Endodermal cell (in vitro differentiated cells): ENCODE measurements around the gene STK17B. TPM values are rescaled to one million over a fixed set of nuclear protein-coding genes. Genes with fewer than 3 reads are reported as not detected.

Source experiments
- DNase-seq: peaks from one replicate; pipeline ENCODE4 v3.0.0-alpha.2; 2017
- H3K27ac ChIP-seq: 2 replicates; pipeline ENCODE4 v1.5.1; 2013; ENCODE audit warnings: mild to moderate bottlenecking, low read depth, low read length, moderate library complexity
- H3K27me3 ChIP-seq: 2 replicates; pipeline ENCODE4 v1.6.1; 2013; ENCODE audit warnings: mild to moderate bottlenecking, low read length, moderate library complexity; ENCODE audit not compliant: insufficient read depth, control insufficient read depth, poor library complexity, severe bottlenecking
- H3K36me3 ChIP-seq: 2 replicates; pipeline ENCODE4 v1.7.0; 2013; ENCODE audit warnings: mild to moderate bottlenecking, low read length, moderate library complexity; ENCODE audit not compliant: control insufficient read depth, insufficient read depth
- H3K4me1 ChIP-seq: one replicate; pipeline ENCODE4 v1.7.0; 2013; ENCODE audit warnings: low read length; ENCODE audit not compliant: control insufficient read depth, insufficient read depth
- H3K4me3 ChIP-seq: 2 replicates; pipeline ENCODE4 v1.5.1; 2013; ENCODE audit warnings: mild to moderate bottlenecking, low read length, moderate library complexity
- H3K9ac ChIP-seq: 2 replicates; pipeline ENCODE4 v1.6.1; 2013; ENCODE audit warnings: mild to moderate bottlenecking, low read length, moderate library complexity; ENCODE audit not compliant: poor library complexity, severe bottlenecking; ENCODE audit errors: extremely low read depth
- H3K9me3 ChIP-seq: 2 replicates; pipeline ENCODE4 v1.6.1; 2013; ENCODE audit warnings: mild to moderate bottlenecking, low read length, moderate library complexity; ENCODE audit not compliant: control insufficient read depth
- H3K27ac Mint-ChIP-seq: 2 replicates; pipeline ENCODE4 v1.8.0; 2020; ENCODE audit warnings: mixed read lengths
- H3K27me3 Mint-ChIP-seq: 2 replicates; pipeline ENCODE4 v1.8.0; 2021; ENCODE audit warnings: mild to moderate bottlenecking, mixed read lengths; ENCODE audit not compliant: insufficient read depth
- H3K36me3 Mint-ChIP-seq: 2 replicates; pipeline ENCODE4 v1.8.0; 2020; ENCODE audit warnings: low read depth, mixed read lengths
- H3K4me1 Mint-ChIP-seq: 2 replicates; pipeline ENCODE4 v1.8.0; 2020; ENCODE audit warnings: mixed read lengths
- H3K4me3 Mint-ChIP-seq: 2 replicates; pipeline ENCODE4 v1.8.0; 2020; ENCODE audit warnings: mild to moderate bottlenecking, moderate library complexity, mixed read lengths
- H3K9me3 Mint-ChIP-seq: 2 replicates; pipeline ENCODE4 v1.8.0; 2020; ENCODE audit warnings: mild to moderate bottlenecking, mixed read lengths
- WGBS, 2 experiments: methylation state at CpG; one replicate each; pipeline versions ENCODE4 v1.1.5 to v1.1.7; 2013; ENCODE audit warnings: missing lambda C conversion rate in 2 of 2, mixed read lengths in 1 of 2; ENCODE audit not compliant: insufficient coverage in 1 of 2, insufficient read length in 1 of 2; 5-methylcytosine and 5-hydroxymethylcytosine counted together
- total RNA-seq, 2 donors: library from RNA; stranded (reverse); fragmentation: NEBNext Ultra II Directional in 1 of 2; extraction: Animal tissue kit (Norgen Biotek cat#: 25700) in 1 of 2; gene quantifications; 2 replicates in 1 of 2; 3 replicates in 1 of 2; pipeline ENCODE4 v1.2.1, GENCODE V29; 2021
- TF ChIP-seq, protein P1 (sequence below): fragments of 200-600 bp; sonication (generic); conservative IDR thresholded peaks from 2 replicates; pipeline ENCODE4 v1.5.0; 2021; ENCODE audit warnings: antibody characterized with exemption, mild to moderate bottlenecking

STK17B gene
- total RNA-seq, 2 donors from 2014 or later, result 6.2 to 10.8 TPM

DNA sequence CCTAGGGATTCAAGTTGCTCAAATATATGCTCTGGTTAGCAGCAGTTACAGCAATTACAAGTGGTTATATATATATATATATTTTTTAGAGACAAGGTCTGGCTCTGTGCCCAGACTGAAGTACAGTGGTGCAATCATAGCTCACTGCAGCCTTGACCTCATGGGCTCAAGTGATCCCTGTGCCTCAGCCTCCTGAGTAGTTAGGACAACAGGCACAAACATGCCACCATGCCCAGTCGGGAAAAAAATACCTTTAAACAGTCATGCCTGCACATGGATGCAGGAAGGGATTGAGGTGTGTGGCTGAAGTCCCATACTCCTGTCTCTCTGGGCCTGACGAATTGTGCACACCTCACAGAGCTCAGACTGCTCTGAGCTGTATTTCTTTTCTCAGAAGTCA lies 83.2 kb downstream of the STK17B start:
- Mint-ChIP-seq H3K9me3 (peaks cover 32% of the 10 kb centered on the region), H3K27me3 (no peaks in the 10 kb centered on the region), H3K4me1 (no peaks in the 10 kb centered on the region), H3K27ac (no peak overlapping the region), H3K4me3 (no peak overlapping the region), H3K36me3 (peaks cover 4% of the 10 kb centered on the region)
- no peak overlapping the region for H3K9ac ChIP-seq
- no peaks in the 10 kb centered on the region for H3K36me3 ChIP-seq
- H3K27ac ChIP-seq, result no peak overlapping the region
- H3K27me3 ChIP-seq, result no peaks in the 10 kb centered on the region
- 88 to 92% methylated on average over 2 of the region's 2 CpGs for WGBS, 2 experiments
- H3K4me3 ChIP-seq, result no peak overlapping the region
- DNase-seq, result no peak
- no peaks in the 10 kb centered on the region for H3K4me1 ChIP-seq
- H3K9me3 ChIP-seq, result peaks cover 11% of the 10 kb centered on the region
- TF ChIP-seq, protein P1, sequence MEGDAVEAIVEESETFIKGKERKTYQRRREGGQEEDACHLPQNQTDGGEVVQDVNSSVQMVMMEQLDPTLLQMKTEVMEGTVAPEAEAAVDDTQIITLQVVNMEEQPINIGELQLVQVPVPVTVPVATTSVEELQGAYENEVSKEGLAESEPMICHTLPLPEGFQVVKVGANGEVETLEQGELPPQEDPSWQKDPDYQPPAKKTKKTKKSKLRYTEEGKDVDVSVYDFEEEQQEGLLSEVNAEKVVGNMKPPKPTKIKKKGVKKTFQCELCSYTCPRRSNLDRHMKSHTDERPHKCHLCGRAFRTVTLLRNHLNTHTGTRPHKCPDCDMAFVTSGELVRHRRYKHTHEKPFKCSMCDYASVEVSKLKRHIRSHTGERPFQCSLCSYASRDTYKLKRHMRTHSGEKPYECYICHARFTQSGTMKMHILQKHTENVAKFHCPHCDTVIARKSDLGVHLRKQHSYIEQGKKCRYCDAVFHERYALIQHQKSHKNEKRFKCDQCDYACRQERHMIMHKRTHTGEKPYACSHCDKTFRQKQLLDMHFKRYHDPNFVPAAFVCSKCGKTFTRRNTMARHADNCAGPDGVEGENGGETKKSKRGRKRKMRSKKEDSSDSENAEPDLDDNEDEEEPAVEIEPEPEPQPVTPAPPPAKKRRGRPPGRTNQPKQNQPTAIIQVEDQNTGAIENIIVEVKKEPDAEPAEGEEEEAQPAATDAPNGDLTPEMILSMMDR, result no peak

DNA sequence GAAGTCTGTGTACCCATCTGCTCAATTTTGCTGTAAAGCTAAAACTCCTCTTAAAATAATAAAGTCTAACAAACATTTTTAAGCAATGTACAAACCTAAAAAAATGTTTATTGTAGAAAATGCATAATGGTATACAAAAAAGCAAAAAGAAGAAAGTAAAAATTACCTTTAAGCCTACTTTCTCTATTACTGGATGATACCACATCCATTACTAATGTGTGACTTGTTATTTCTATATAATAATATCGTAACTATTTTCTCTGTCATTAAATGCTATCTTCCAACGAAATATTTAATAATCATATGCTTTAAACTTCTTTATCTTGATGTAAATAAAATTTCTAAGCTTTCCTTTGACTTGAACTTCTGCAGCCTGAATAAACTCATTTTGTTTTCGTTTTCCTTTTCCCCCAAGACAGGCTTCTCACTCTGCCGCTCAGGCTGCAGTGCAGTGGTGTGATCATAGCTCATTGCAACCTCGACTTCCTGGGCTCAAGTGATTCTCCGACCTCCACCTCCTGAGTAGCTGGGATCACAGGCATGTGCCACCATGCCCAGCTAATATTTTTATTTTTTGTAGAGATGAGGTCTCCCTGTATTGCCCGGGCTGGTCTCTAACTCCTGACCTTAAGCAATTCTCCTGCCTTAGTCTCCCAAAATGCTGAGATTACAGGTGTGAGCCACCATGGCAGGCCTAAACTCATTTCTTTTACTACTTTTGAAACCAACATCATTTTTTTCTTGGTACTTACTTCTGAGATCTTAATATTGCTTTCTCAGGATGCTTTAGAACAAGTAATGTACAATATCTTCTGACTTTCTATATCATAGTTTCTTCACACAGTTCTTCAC lies 84.6 kb downstream of the STK17B start:
- Histone ChIP-seq H3K4me1 (no peaks in the 10 kb centered on the region), H3K36me3 (no peaks in the 10 kb centered on the region), H3K9me3 (peaks cover 19% of the 10 kb centered on the region), H3K4me3 (no peak overlapping the region), H3K27ac (no peak overlapping the region), H3K27me3 (no peaks in the 10 kb centered on the region), H3K9ac (no peak overlapping the region)
- no peaks in the 10 kb centered on the region for H3K4me1 Mint-ChIP-seq
- H3K36me3 Mint-ChIP-seq, result peaks cover 4% of the 10 kb centered on the region
- WGBS, 2 experiments, result 64 to 81% methylated on average over 5 to 7 of the region's 7 CpGs
- TF ChIP-seq, protein P1, result no peak
- H3K9me3 Mint-ChIP-seq, result peaks cover 44% of the 10 kb centered on the region
- no peak for DNase-seq
- peaks cover 2% of the 10 kb centered on the region for H3K27me3 Mint-ChIP-seq
- H3K27ac Mint-ChIP-seq, result no peak overlapping the region
- no peak overlapping the region for H3K4me3 Mint-ChIP-seq

DNA sequence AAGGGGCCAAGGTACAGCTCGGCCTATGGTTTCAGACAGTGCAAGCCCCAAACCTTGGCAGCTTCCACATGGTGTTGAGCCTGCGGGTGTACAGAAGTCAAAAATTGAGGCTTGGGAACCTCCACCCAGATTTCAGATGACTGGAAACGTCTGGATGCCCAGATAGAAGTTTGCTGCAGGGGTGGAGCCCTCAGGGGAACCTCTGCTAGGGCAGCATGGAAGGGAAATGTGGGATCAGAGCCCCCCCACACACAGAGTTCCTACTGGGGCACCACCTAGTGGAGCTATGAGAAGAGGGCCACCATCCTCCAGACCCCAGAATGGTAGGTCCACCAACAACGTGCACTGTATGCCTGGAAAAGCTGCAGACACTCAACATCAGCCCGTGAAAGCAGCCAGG lies 87.8 kb downstream of the STK17B start:
- no peak overlapping the region for H3K4me3 Mint-ChIP-seq
- H3K9me3 Mint-ChIP-seq, result peaks cover 29% of the 10 kb centered on the region
- TF ChIP-seq, protein P1, result no peak
- 70 to 86% methylated on average over 2 to 5 of the region's 5 CpGs for WGBS, 2 experiments
- Histone ChIP-seq H3K36me3 (no peaks in the 10 kb centered on the region), H3K4me3 (no peak overlapping the region), H3K9me3 (peaks cover 13% of the 10 kb centered on the region), H3K27ac (no peak overlapping the region), H3K4me1 (no peaks in the 10 kb centered on the region), H3K27me3 (no peaks in the 10 kb centered on the region), H3K9ac (no peak overlapping the region)
- no peak overlapping the region for H3K27ac Mint-ChIP-seq
- H3K4me1 Mint-ChIP-seq, result no peaks in the 10 kb centered on the region
- peaks cover 2% of the 10 kb centered on the region for H3K27me3 Mint-ChIP-seq
- H3K36me3 Mint-ChIP-seq, result peaks cover 2% of the 10 kb centered on the region
- no peak for DNase-seq

Other genes starting within 250 kb of the STK17B start
- gene DNAH7, start 102.7 kb downstream of the STK17B start, total RNA-seq, result 1 to 10 TPM; 1.1 to 1.5 TPM